HepG2 (cell line): ENCODE measurements around the gene CA7. TPM values are rescaled to one million over a fixed set of nuclear protein-coding genes. Genes with fewer than 3 reads are reported as not detected.

ENCODE experiments used
- ATAC-seq: fragments of 200-7000 bp; cut with Tn5 transposase; 3 replicates; pipeline ENCODE4 v1.9.1; 2020; ENCODE audit warnings: mild to moderate bottlenecking, moderate library complexity
- BruUV-seq: library from RNA; stranded (reverse); fragments of 400-500 nt; replicated peaks from 2 replicates; lab custom pipeline; 2021; lab: Mats Ljungman, UMichigan
- CTCF ChIA-PET: fragments of 300-600 bp; formaldehyde crosslinking; extraction: SDS; loops from one replicate; lab custom pipeline; 2021; ENCODE audit warnings: low total read pairs, inconsistent platforms, low intra/inter-chr PET ratio; lab: Yijun Ruan, JAX
- POLR2A ChIA-PET: fragments of 350-600 bp; sonication (Branson Sonifier 250); formaldehyde crosslinking; loops from one replicate; lab custom pipeline; 2020; ENCODE audit warnings: antibody characterized with exemption, inconsistent platforms; lab: Yijun Ruan, JAX
- DNase-seq: peaks from one replicate; pipeline ENCODE4 v3.0.0-alpha.2; 2015; ENCODE audit warnings: low spot score
- FAIRE-seq: peaks from 3 replicates; lab custom pipeline; 2011; peaks lifted over from hg19 to GRCh38; lab: Jason Lieb, UNC
- H2AFZ ChIP-seq: one replicate; pipeline ENCODE4 v1.6.1; 2011; ENCODE audit warnings: low read length, inconsistent platforms
- H3K27ac ChIP-seq: fragments of 300-600 bp; 3 replicates; pipeline ENCODE4 v1.8.0; 2011; ENCODE audit warnings: mixed run types, mild to moderate bottlenecking, mixed read lengths, low read length, inconsistent platforms; ENCODE audit not compliant: insufficient read depth; ENCODE audit errors: extremely low read length
- H3K27me3 ChIP-seq, 2 experiments: fragments of 200-600 bp in 1 of 2; 2 replicates in 1 of 2; 3 replicates in 1 of 2; pipeline versions ENCODE4 v1.6.0 to v1.8.0; 2011; ENCODE audit warnings: low read length in 2 of 2, mild to moderate bottlenecking in 2 of 2, moderate library complexity in 2 of 2, inconsistent platforms in 1 of 2; ENCODE audit not compliant: insufficient read depth in 2 of 2, control insufficient read depth in 1 of 2
- H3K36me3 ChIP-seq, 2 experiments: fragments of 200-600 bp in 1 of 2; replicated peaks in 1 of 2; 2 replicates in 1 of 2; 3 replicates in 1 of 2; pipeline versions ENCODE4 v1.5.1 to v1.8.0; 2011; ENCODE audit warnings: low read length in 2 of 2, inconsistent platforms in 1 of 2; ENCODE audit not compliant: insufficient read depth in 2 of 2, control insufficient read depth in 1 of 2
- H3K4me1 ChIP-seq: 2 replicates; pipeline ENCODE4 v1.5.1; 2012; ENCODE audit warnings: low read length, inconsistent platforms; ENCODE audit not compliant: insufficient read depth
- H3K4me2 ChIP-seq: 2 replicates; pipeline ENCODE4 v1.6.0; 2011; ENCODE audit warnings: low read depth, low read length, inconsistent platforms
- H3K4me3 ChIP-seq, 3 experiments: fragments of 200-600 bp in 1 of 3; sonication (generic), shearing (Covaris generic) in 1 of 3; replicated peaks in 1 of 3; 2 replicates each; pipeline ENCODE4 v1.5.1; 2011 to 2016; ENCODE audit warnings: low read length in 3 of 3, inconsistent platforms in 2 of 3, low read depth in 2 of 3, mild to moderate bottlenecking in 2 of 3, control low read depth in 1 of 3, mixed read lengths in 1 of 3; ENCODE audit not compliant: insufficient read depth in 1 of 3
- H3K79me2 ChIP-seq: one replicate; pipeline ENCODE4 v1.6.1; 2011; ENCODE audit warnings: low read length, inconsistent platforms; ENCODE audit not compliant: insufficient read depth
- H3K9ac ChIP-seq: 2 replicates; pipeline ENCODE4 v1.6.0; 2011; ENCODE audit warnings: mild to moderate bottlenecking, low read depth, low read length, inconsistent platforms; ENCODE audit not compliant: insufficient read depth
- H3K9me3 ChIP-seq: 2 replicates; pipeline ENCODE4 v1.5.1; 2012; ENCODE audit warnings: mild to moderate bottlenecking, low read length
- H4K20me1 ChIP-seq: 2 replicates; pipeline ENCODE4 v1.6.0; 2011; ENCODE audit warnings: inconsistent platforms, mild to moderate bottlenecking, low read length, moderate library complexity; ENCODE audit not compliant: insufficient read depth
- KDM3A ChIP-seq: IDR thresholded peaks from 2 replicates; pipeline ENCODE4 v1.6.1; 2018; ENCODE audit warnings: low read depth, missing compliant biosample characterization
- PRPF4 ChIP-seq: fragments of 200-400 bp; formaldehyde crosslinking; IDR thresholded peaks from 2 replicates; pipeline ENCODE4 v1.6.1; 2016; ENCODE audit warnings: low read length, low read depth; ENCODE audit not compliant: poor library complexity, severe bottlenecking
- SETDB1 ChIP-seq: sonication (generic); formaldehyde crosslinking; IDR thresholded peaks from 2 replicates; pipeline ENCODE4 v1.5.1; 2020; ENCODE audit warnings: missing genetic modification reagents, mild to moderate bottlenecking, borderline replicate concordance
- TBP ChIP-seq: sonication (generic); formaldehyde crosslinking; IDR thresholded peaks from 2 replicates; pipeline ENCODE4 v1.5.0; 2020; ENCODE audit warnings: missing genetic modification reagents
- ZNF44 ChIP-seq: sonication (generic); formaldehyde crosslinking; IDR thresholded peaks from 2 replicates; pipeline ENCODE4 v1.5.1; 2020; ENCODE audit warnings: mild to moderate bottlenecking, missing genetic modification reagents
- ZNF598 ChIP-seq: sonication (generic); formaldehyde crosslinking; IDR thresholded peaks from 2 replicates; pipeline ENCODE4 v1.5.1; 2020; ENCODE audit warnings: mild to moderate bottlenecking, missing genetic modification reagents, borderline replicate concordance
- WGBS: methylation state at CpG from one replicate; pipeline ENCODE4 v1.1.6; 2017; ENCODE audit warnings: low lambda C conversion rate; 5-methylcytosine and 5-hydroxymethylcytosine counted together
- in situ Hi-C: cut with HindIII; loops from 2 replicates; pipeline ENCODE4 v1.10.0; 2017; ENCODE audit warnings: low pct_unique_long_range_greater_than_20kb; ENCODE audit not compliant: extremely low pct_ligation_motif_present
- intact Hi-C: fragments of 100-400 bp; cut with micrococcal nuclease; formaldehyde crosslinking; loops from one replicate; pipeline ENCODE4 v1.10.0; 2022; ENCODE audit not compliant: unreplicated experiment
- polyA plus RNA-seq, 8 experiments: library from polyadenylated mRNA; depleted of rRNA in 3 of 8; stranded (reverse) in 7 of 8; unstranded in 1 of 8; fragments of >200 nt; fragmentation: Illumina TruSeq in 4 of 8; extraction: Trizol in 4 of 8; gene quantifications; 2 replicates each; pipeline versions ENCODE4 v1.2.1 to v1.2.3, GENCODE V29; 2011 to 2016; ENCODE audit warnings: low read depth in 4 of 8, missing spikeins in 1 of 8, mixed read lengths in 1 of 8; ENCODE audit not compliant: insufficient read depth in 1 of 8
- total RNA-seq, 5 experiments: library from RNA; depleted of rRNA; stranded (reverse); fragments of >200 nt; fragmentation: Illumina TruSeq; extraction: Trizol; gene quantifications; 2 replicates each; pipeline ENCODE4 v1.2.3, GENCODE V29; 2016; ENCODE audit warnings: low read depth in 1 of 5
- TF ChIP-seq, protein P1 (sequence below): sonication (generic); formaldehyde crosslinking; IDR thresholded peaks from one replicate; pipeline ENCODE4 v1.5.1; 2020; ENCODE audit warnings: mild to moderate bottlenecking, missing genetic modification reagents; ENCODE audit errors: not compliant biosample characterization

The CA7 gene
- total and polyA plus RNA-seq, 2 of the 13 experiments (the other 11 are each of a cell fraction or from before 2014, with no cell fraction given), result not detected

DNA sequence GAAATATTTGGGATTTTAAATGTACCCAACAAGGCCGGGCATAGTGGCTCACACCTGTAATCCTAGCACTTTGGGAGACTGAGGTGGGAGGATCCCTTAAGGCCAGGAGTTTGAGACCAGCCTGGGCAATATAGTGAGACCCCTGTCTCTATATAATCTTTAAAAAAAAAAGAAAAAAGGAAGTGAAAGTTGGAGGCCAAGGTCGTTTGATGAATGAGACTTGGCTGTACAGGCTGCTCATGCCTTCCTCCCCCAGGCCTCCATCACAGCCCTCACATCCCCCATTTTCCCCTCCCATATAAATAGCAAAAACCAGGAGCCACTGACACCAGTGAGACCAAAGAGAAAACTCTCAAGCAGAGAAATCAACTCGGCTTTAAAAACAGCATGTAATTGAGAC, 3.3 kb upstream of the CA7 start:
- no peak for TF ChIP-seq PRPF4
- ChIA-PET POLR2A (no interaction called here), CTCF (no interaction called here)
- H4K20me1 ChIP-seq, result no peaks in the 10 kb centered on the region
- in situ Hi-C loops, result no loop called here
- DNase-seq, result no peak
- H2AFZ ChIP-seq, result no peak overlapping the region
- peaks cover 7 to 45% of the 10 kb centered on the region in 2 experiments; a peak in 4 of 5 replicates for H3K27me3 ChIP-seq
- H3K27ac ChIP-seq, result no peak overlapping the region
- no peaks in the 10 kb centered on the region for H3K9me3 ChIP-seq
- H3K4me3 ChIP-seq, result no peak overlapping the region
- WGBS, result 3% methylated on average over 3 of the region's 3 CpGs
- no peaks in the 10 kb centered on the region for H3K36me3 ChIP-seq
- H3K4me1 ChIP-seq, result peaks cover 15% of the 10 kb centered on the region; the same call in 1 of the 2 replicates
- no peak overlapping the region for H3K9ac ChIP-seq
- intact Hi-C loops, result loop anchor here (10.0 kb wide), 1 partner anchor 86 kb away; the partner anchor contains the start of gene DYNC1LI2
- no peaks in the 10 kb centered on the region for H3K79me2 ChIP-seq
- no peak for ATAC-seq
- FAIRE-seq, result no peak
- no TSS peak for BruUV-seq
- H3K4me2 ChIP-seq, result no peak overlapping the region

DNA sequence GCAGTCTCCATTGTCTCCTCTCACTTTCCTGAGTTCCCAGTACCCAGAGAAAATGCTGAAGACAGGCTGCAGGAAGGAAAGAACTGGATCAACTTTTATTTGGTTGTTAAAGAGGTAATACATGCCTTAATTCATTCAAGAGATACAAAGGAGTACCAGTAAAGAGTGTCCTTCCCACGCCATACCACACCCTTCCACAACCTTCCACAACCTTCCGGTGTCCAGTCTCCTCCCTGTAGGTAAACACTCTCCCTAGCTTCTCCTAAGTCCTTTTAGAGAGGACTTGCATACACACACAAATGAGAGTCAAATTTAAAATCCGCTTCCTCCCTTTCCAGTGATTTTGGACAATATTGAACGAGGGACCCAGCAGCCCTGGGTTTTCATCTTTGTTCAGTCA, 2.8 kb upstream of the CA7 start:
- Histone ChIP-seq H3K79me2 (no peaks in the 10 kb centered on the region), H2AFZ (no peak overlapping the region), H3K9ac (no peak overlapping the region), H4K20me1 (no peaks in the 10 kb centered on the region), H3K4me2 (no peak overlapping the region), H3K4me3 (no peak overlapping the region), H3K27me3 (peaks cover 7 to 49% of the 10 kb centered on the region in 2 experiments; a peak in 4 of 5 replicates), H3K27ac (no peak overlapping the region), H3K4me1 (peaks cover 15% of the 10 kb centered on the region; the same call in 1 of the 2 replicates), H3K9me3 (no peaks in the 10 kb centered on the region), H3K36me3 (no peaks in the 10 kb centered on the region)
- intact Hi-C loops, result loop anchor here (10.0 kb wide), 1 partner anchor 87 kb away; the partner anchor contains the start of gene DYNC1LI2
- no peak for FAIRE-seq
- ATAC-seq, result no peak
- DNase-seq, result no peak
- POLR2A ChIA-PET, result no interaction called here
- BruUV-seq, result no TSS peak
- TF ChIP-seq, protein P1, sequence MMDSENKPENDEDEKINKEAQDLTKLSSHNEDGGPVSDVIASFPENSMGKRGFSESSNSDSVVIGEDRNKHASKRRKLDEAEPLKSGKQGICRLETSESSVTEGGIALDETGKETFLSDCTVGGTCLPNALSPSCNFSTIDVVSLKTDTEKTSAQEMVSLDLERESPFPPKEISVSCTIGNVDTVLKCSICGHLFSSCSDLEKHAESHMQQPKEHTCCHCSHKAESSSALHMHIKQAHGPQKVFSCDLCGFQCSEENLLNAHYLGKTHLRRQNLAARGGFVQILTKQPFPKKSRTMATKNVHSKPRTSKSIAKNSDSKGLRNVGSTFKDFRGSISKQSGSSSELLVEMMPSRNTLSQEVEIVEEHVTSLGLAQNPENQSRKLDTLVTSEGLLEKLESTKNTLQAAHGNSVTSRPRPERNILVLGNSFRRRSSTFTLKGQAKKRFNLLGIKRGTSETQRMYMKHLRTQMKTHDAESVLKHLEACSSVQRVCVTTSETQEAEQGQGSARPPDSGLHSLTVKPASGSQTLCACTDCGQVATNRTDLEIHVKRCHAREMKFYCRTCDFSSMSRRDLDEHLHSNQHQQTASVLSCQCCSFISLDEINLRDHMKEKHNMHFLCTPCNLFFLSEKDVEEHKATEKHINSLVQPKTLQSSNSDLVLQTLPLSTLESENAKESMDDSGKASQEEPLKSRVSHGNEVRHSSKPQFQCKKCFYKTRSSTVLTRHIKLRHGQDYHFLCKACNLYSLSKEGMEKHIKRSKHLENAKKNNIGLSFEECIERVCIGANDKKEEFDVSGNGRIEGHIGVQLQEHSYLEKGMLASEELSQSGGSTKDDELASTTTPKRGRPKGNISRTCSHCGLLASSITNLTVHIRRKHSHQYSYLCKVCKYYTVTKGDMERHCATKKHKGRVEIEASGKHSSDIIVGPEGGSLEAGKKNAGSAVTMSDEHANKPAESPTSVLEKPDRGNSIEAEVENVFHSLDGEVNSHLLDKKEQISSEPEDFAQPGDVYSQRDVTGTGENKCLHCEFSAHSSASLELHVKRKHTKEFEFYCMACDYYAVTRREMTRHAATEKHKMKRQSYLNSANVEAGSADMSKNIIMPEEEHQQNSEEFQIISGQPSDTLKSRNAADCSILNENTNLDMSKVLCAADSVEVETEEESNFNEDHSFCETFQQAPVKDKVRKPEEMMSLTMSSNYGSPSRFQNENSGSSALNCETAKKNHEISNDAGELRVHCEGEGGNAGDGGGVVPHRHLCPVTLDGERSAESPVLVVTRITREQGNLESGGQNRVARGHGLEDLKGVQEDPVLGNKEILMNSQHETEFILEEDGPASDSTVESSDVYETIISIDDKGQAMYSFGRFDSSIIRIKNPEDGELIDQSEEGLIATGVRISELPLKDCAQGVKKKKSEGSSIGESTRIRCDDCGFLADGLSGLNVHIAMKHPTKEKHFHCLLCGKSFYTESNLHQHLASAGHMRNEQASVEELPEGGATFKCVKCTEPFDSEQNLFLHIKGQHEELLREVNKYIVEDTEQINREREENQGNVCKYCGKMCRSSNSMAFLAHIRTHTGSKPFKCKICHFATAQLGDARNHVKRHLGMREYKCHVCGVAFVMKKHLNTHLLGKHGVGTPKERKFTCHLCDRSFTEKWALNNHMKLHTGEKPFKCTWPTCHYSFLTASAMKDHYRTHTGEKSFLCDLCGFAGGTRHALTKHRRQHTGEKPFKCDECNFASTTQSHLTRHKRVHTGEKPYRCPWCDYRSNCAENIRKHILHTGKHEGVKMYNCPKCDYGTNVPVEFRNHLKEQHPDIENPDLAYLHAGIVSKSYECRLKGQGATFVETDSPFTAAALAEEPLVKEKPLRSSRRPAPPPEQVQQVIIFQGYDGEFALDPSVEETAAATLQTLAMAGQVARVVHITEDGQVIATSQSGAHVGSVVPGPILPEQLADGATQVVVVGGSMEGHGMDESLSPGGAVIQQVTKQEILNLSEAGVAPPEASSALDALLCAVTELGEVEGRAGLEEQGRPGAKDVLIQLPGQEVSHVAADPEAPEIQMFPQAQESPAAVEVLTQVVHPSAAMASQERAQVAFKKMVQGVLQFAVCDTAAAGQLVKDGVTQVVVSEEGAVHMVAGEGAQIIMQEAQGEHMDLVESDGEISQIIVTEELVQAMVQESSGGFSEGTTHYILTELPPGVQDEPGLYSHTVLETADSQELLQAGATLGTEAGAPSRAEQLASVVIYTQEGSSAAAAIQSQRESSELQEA (CRISPR knock-in tag), result no peak
- TF ChIP-seq SETDB1 (CRISPR knock-in tag), result no peak
- no peak for TF ChIP-seq TBP (CRISPR knock-in tag)
- TF ChIP-seq ZNF598 (CRISPR knock-in tag), result no peak
- no peak for TF ChIP-seq ZNF44
- no peak for TF ChIP-seq KDM3A (CRISPR knock-in tag)
- in situ Hi-C loops, result no loop called here
- CTCF ChIA-PET, result no interaction called here
- WGBS, result 16% methylated on average over 4 of the region's 4 CpGs
